ENCODE data around the gene SLC4A4.

DNA sequence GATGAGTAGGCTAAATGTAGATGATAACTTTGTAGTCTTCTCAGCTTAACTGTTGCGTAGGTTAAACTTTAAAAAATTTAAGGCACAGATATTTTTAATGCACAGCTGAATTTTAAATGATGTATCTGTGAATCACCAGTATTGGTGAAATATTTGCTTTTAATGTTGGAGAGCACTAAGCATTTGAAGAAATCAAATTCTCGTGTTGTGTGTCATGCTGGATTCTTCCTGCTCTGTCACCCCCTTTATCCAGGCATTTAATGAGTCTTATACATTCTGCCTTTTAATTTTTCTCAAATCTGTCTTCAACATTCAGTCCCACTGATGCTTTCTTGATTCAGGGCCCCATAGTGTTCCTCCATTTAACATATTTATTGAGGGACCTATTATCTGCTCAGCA lies 76.7 kb downstream of the SLC4A4 start:
- TF ChIP-seq, protein P1, sequence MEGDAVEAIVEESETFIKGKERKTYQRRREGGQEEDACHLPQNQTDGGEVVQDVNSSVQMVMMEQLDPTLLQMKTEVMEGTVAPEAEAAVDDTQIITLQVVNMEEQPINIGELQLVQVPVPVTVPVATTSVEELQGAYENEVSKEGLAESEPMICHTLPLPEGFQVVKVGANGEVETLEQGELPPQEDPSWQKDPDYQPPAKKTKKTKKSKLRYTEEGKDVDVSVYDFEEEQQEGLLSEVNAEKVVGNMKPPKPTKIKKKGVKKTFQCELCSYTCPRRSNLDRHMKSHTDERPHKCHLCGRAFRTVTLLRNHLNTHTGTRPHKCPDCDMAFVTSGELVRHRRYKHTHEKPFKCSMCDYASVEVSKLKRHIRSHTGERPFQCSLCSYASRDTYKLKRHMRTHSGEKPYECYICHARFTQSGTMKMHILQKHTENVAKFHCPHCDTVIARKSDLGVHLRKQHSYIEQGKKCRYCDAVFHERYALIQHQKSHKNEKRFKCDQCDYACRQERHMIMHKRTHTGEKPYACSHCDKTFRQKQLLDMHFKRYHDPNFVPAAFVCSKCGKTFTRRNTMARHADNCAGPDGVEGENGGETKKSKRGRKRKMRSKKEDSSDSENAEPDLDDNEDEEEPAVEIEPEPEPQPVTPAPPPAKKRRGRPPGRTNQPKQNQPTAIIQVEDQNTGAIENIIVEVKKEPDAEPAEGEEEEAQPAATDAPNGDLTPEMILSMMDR (IDR thresholded peaks at IDR 0.05) = no peak
- no peak for TF ChIP-seq POLR2A (IDR thresholded peaks at IDR 0.05)
